ENCODE data around the gene SCGB3A2.

SCGB3A2 gene

GRCh38 chr5:147904110-147904509, 25.6 kb downstream of the SCGB3A2 start:
- no peak for DNase-seq (ENCODE audit: low read depth)

- no peak for DNase-seq (ENCODE audit: low read depth)
Measured at GRCh38 chr5:147906326-147907095, 28.0 kb downstream of the SCGB3A2 start, which contains the start of gene C5orf46. Gene C5orf46, minus strand, starts transcription at chr5:147906538. Its CDS starts 37 bp downstream, at chr5:147906501.

- DNase-seq (ENCODE audit: low read depth) = no peak
Measured at GRCh38 chr5:147911427-147911826, 32.9 kb downstream of the SCGB3A2 start.

GRCh38 chr5:147912011-147912410, 33.5 kb downstream of the SCGB3A2 start:
- no peak for DNase-seq (ENCODE audit: low read depth)

- DNase-seq (ENCODE audit: low read depth) = no peak
Measured at GRCh38 chr5:147913786-147914185, 35.3 kb downstream of the SCGB3A2 start.

GRCh38 chr5:147918101-147918685, 39.7 kb downstream of the SCGB3A2 start:
- DNase-seq (ENCODE audit: low read depth) = no peak

GRCh38 chr5:147918899-147919298, 40.4 kb downstream of the SCGB3A2 start:
- no peak for DNase-seq (ENCODE audit: low read depth)

- DNase-seq (ENCODE audit: low read depth) = no peak
Measured at GRCh38 chr5:147920420-147921030, 42.0 kb downstream of the SCGB3A2 start.

- no peak for DNase-seq (ENCODE audit: low read depth)
Measured at GRCh38 chr5:147921136-147921535, 42.6 kb downstream of the SCGB3A2 start.

GRCh38 chr5:147925020-147925419, 46.5 kb downstream of the SCGB3A2 start:
- no peak for DNase-seq (ENCODE audit: low read depth)

GRCh38 chr5:147927901-147928300, 49.4 kb downstream of the SCGB3A2 start:
- DNase-seq (ENCODE audit: low read depth) = no peak

- DNase-seq (ENCODE audit: low read depth) = no peak
Measured at GRCh38 chr5:147930769-147931168, 52.3 kb downstream of the SCGB3A2 start.

All from stimulated activated CD8-positive, alpha-beta memory T cell treated with anti-CD3 and anti-CD28 coated beads, Interleukin-7, amount 100 ng/mL, for 24 hours (primary cell).